Uterus (tissue), 4 donors: ENCODE data around the gene KCNK2. TPM values are rescaled to one million over a fixed set of nuclear protein-coding genes. Genes with fewer than 3 reads are reported as not detected.

ENCODE experiments used
- DNase-seq, 2 donors: peaks; one replicate each; pipeline ENCODE4 v3.0.0-alpha.2; 2019 to 2020
- H3K27ac ChIP-seq, 2 donors: fragments of 200-600 bp; sonication (generic); 1 replicate in 1 of 2; 2 replicates in 1 of 2; pipeline ENCODE4 v1.5.1; 2016 to 2018
- H3K27me3 ChIP-seq, 2 donors: fragments of 200-600 bp; sonication (generic); one replicate each; pipeline ENCODE4 v1.5.1; 2018 to 2019; ENCODE audit warnings: control low read depth in 1 of 2
- H3K36me3 ChIP-seq, 2 donors: fragments of 200-600 bp; sonication (generic); one replicate each; pipeline ENCODE4 v1.5.1; 2019; ENCODE audit warnings: control low read depth in 1 of 2
- H3K4me1 ChIP-seq, 2 donors: fragments of 200-600 bp; sonication (generic); one replicate each; pipeline ENCODE4 v1.5.1; 2018 to 2019; ENCODE audit warnings: control low read depth in 1 of 2
- H3K4me3 ChIP-seq, 2 donors: fragments of 200-600 bp; sonication (generic); 1 replicate in 1 of 2; 2 replicates in 1 of 2; pipeline ENCODE4 v1.5.1; 2018 to 2019; ENCODE audit warnings: mild to moderate bottlenecking in 1 of 2
- H3K9me3 ChIP-seq, 2 donors: fragments of 200-600 bp; sonication (generic); one replicate each; pipeline ENCODE4 v1.5.1; 2019; ENCODE audit warnings: control low read depth in 1 of 2
- CTCF ChIP-seq, 4 experiments: fragments of 200-600 bp in 2 of 4; fragments of 450-650 bp in 2 of 4; sonication (generic) in 2 of 4; IDR thresholded peaks; one replicate each; pipeline ENCODE4 v1.5.1; 2016 to 2019; ENCODE audit warnings: antibody characterized with exemption in 4 of 4, mild to moderate bottlenecking in 2 of 4, moderate library complexity in 1 of 4
- POLR2A ChIP-seq, 2 donors: fragments of 450-650 bp; IDR thresholded peaks; one replicate each; pipeline ENCODE4 v1.6.1; 2016; ENCODE audit warnings: antibody characterized with exemption in 2 of 2, mild to moderate bottlenecking in 1 of 2, moderate library complexity in 1 of 2
- intact Hi-C: fragments of 100-400 bp; cut with DNase I; formaldehyde crosslinking; loops from one replicate; pipeline ENCODE4 v1.15.1; 2023; ENCODE audit warnings: low total_unique reads
- total RNA-seq, 4 donors: library from RNA; depleted of rRNA in 3 of 4; stranded (reverse); fragments of >200 nt in 3 of 4; gene quantifications; one replicate each; pipeline versions ENCODE4 v1.1.0 to v1.2.4, GENCODE V29; 2014 to 2023
- donor health status: DM: yes; HTN: yes; CAD: no.

The KCNK2 gene
- total RNA-seq, 4 donors from 2014 or later: 3.0 to 3.8 TPM; not detected in 2

- no peak for DNase-seq
- intact Hi-C loops: no loop called here
- H3K4me1 ChIP-seq: no peaks in the 10 kb centered on the region
- H3K9me3 ChIP-seq: no peaks in the 10 kb centered on the region
- no peaks in the 10 kb centered on the region for H3K36me3 ChIP-seq
- no peak overlapping the region for H3K4me3 ChIP-seq
- H3K27me3 ChIP-seq: no peaks in the 10 kb centered on the region
- H3K27ac ChIP-seq: no peak overlapping the region
- TF ChIP-seq POLR2A (IDR thresholded peaks at IDR 0.05) (no peak), CTCF (IDR thresholded peaks at IDR 0.05) (no peak)
These were observed 11.8 kb downstream of the KCNK2 start for GRCh38 chr1:215094381-215094780.

- DNase-seq: no peak
- no peaks in the 10 kb centered on the region for H3K9me3 ChIP-seq
- no peak overlapping the region for H3K4me3 ChIP-seq
- no peaks in the 10 kb centered on the region for H3K27me3 ChIP-seq
- no peaks in the 10 kb centered on the region for H3K4me1 ChIP-seq
- no peaks in the 10 kb centered on the region for H3K36me3 ChIP-seq
- intact Hi-C loops: no loop called here
- H3K27ac ChIP-seq: no peak overlapping the region
- TF ChIP-seq CTCF (IDR thresholded peaks at IDR 0.05) (no peak), POLR2A (IDR thresholded peaks at IDR 0.05) (no peak)
These were observed 13.0 kb downstream of the KCNK2 start for GRCh38 chr1:215095524-215095923.

GRCh38 chr1:215101511-215101910 lies 19.0 kb downstream of the KCNK2 start:
- H3K4me3 ChIP-seq: no peak overlapping the region
- TF ChIP-seq CTCF (IDR thresholded peaks at IDR 0.05) (no peak), POLR2A (IDR thresholded peaks at IDR 0.05) (no peak)
- no peaks in the 10 kb centered on the region for H3K27me3 ChIP-seq
- intact Hi-C loops: no loop called here
- H3K36me3 ChIP-seq: no peaks in the 10 kb centered on the region
- no peaks in the 10 kb centered on the region for H3K9me3 ChIP-seq
- DNase-seq: no peak
- H3K4me1 ChIP-seq: no peaks in the 10 kb centered on the region
- no peak overlapping the region for H3K27ac ChIP-seq

GRCh38 chr1:215104283-215104682 lies 21.7 kb downstream of the KCNK2 start:
- H3K9me3 ChIP-seq: no peaks in the 10 kb centered on the region
- intact Hi-C loops: no loop called here
- no peaks in the 10 kb centered on the region for H3K27me3 ChIP-seq
- no peak for DNase-seq
- TF ChIP-seq CTCF (IDR thresholded peaks at IDR 0.05) (no peak), POLR2A (IDR thresholded peaks at IDR 0.05) (no peak)
- no peaks in the 10 kb centered on the region for H3K36me3 ChIP-seq
- H3K4me3 ChIP-seq: no peak overlapping the region
- no peaks in the 10 kb centered on the region for H3K4me1 ChIP-seq
- H3K27ac ChIP-seq: no peak overlapping the region

GRCh38 chr1:215106067-215106466 lies 23.5 kb downstream of the KCNK2 start:
- TF ChIP-seq CTCF (IDR thresholded peaks at IDR 0.05) (no peak), POLR2A (IDR thresholded peaks at IDR 0.05) (no peak)
- Histone ChIP-seq H3K36me3 (no peaks in the 10 kb centered on the region), H3K27ac (no peak overlapping the region), H3K9me3 (no peaks in the 10 kb centered on the region), H3K27me3 (no peaks in the 10 kb centered on the region), H3K4me1 (no peaks in the 10 kb centered on the region), H3K4me3 (no peak overlapping the region)
- no peak for DNase-seq
- intact Hi-C loops: no loop called here
